WI38 (cell line): ENCODE results near the gene BLOC1S3.

Source experiments
- H3K4me3 ChIP-seq: 2 replicates; pipeline ENCODE4 v1.5.1; 2011; ENCODE audit warnings: low read depth, mild to moderate bottlenecking, control low read depth, low read length
- TF ChIP-seq, protein P1 (sequence below): IDR thresholded peaks from 2 replicates; pipeline ENCODE4 v1.5.1; 2012; ENCODE audit warnings: low read depth, mild to moderate bottlenecking, control low read depth, low read length

The BLOC1S3 gene, protein sequence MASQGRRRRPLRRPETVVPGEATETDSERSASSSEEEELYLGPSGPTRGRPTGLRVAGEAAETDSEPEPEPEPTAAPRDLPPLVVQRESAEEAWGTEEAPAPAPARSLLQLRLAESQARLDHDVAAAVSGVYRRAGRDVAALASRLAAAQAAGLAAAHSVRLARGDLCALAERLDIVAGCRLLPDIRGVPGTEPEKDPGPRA

DNA sequence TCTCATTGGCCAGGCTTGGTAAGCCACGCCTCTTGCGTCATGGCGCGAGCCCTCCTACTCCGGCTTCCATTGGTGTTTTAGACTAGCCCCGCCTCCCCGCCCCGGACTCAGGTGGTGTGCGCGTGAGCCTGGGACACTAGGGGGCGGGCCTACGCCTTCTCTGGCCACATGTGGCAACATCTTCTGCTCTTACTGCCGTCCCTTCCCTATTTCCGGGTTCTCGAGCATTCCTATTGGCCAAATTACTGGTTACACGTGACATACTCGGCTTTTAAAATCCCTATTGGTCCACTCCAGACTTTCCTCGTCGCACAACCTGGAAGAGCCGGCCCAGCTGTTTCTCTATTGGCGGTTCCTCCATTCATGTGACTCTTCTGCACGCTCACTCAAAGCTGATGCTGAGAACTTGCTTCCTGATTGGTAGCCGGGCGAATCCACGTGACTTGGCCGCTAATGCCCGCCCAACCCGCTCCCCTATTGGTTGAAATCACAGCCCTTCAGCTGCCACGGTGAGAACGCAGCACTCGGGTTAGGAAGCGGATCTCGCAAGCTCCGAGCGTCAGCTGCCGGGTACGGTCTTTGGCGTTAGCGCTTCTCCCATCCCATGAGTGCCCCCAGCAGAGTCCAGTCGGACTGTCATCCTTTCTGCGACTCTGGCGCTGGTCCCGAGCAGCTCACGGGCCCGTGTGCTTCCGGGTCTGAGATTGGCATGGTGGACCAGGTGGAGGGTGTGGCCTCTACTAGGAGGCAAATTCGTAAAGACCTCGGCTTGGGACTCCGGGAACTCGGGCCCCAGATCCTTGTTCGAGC lies at the start of gene BLOC1S3:
Gene BLOC1S3, plus strand, starts transcription at position 523 of the 810 bp plus-strand sequence. CDS start 513 bp downstream, outside the sequence.
- peak within 1 kb of the TSS; percentile 84 for H3K4me3 ChIP-seq
- TF ChIP-seq, protein P1, sequence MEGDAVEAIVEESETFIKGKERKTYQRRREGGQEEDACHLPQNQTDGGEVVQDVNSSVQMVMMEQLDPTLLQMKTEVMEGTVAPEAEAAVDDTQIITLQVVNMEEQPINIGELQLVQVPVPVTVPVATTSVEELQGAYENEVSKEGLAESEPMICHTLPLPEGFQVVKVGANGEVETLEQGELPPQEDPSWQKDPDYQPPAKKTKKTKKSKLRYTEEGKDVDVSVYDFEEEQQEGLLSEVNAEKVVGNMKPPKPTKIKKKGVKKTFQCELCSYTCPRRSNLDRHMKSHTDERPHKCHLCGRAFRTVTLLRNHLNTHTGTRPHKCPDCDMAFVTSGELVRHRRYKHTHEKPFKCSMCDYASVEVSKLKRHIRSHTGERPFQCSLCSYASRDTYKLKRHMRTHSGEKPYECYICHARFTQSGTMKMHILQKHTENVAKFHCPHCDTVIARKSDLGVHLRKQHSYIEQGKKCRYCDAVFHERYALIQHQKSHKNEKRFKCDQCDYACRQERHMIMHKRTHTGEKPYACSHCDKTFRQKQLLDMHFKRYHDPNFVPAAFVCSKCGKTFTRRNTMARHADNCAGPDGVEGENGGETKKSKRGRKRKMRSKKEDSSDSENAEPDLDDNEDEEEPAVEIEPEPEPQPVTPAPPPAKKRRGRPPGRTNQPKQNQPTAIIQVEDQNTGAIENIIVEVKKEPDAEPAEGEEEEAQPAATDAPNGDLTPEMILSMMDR, result no peak

DNA sequence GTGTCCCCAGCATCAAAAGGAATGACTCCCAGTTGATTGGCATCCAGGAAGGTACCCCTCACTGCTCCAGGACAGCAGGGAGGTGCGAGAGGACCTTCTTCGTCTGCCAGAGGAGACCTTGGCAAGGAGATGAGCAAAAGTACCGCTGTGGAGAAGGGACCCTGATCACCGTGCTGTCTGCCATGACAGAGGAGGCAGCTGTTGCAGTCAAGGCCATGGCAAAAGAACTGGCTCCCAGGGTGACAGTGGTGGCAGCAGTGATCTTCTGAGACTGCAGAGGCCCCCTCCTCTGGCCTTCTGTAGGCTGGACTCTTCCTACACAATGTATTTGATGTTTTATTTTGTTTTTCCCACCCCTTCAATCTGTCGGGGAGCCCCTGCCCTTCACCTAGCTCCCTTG lies 49.8 kb upstream of the BLOC1S3 start:
- TF ChIP-seq, protein P1, result no peak
- H3K4me3 ChIP-seq, result no peak overlapping the region

DNA sequence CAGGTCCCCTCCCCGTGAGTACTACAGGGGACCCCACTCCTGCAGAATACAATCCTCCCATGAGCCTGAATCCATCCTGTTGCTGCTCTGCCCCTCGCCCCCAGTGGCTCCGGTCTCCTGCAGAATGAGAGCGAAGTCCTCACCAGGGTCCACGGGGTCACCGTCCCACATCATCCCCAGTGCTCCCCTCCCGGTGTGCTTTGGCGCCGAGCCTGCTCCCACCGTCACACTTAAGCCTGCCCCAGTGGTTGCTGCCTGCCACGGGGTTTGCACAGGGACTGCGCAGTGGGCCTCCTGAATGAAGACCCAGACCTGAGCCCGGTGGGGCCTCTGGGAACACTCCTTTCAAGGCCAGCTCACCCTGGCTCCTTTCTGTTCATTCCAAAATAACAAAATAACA lies 48.3 kb upstream of the BLOC1S3 start:
- TF ChIP-seq, protein P1, result no peak
- H3K4me3 ChIP-seq, result no peak overlapping the region

DNA sequence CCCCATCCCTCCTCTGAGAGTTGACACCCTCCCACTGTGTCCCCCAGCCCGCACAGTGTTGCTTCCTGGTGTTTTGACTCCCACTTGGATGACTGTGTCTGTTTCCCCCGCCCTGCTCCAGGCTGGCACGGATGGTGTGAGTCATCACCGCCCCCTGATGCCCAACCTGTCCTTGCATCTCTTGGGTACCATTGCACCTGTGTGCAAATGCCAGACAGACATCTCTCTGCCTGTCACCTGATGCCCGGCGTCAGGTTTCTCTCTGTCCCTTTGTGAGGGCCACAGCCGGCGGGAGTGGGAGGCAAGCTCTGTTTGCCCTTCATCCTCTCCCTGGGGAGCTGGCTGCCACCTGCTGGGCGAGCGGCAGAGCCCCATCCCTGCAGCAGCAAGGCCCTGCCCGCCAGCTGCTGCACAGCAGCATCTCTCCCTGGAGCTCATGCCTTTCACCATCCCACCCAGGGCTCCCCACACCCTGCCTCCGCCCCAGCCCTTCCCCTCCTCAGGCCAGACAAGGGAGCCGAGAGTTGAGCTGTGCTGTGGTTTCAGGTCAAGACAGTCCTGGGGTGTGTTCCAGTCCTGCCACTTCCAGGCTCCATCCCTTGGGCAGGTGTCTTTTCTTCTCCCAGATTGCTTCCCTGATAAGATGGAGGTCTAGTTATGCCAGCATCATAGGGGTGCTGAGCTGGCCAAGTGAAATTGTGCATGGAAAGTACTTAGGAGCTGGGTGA lies 47.5 kb upstream of the BLOC1S3 start:
- TF ChIP-seq, protein P1, result 0 out of 2 replicates have a peak, but pooled peaks have one; percentile 4
- H3K4me3 ChIP-seq, result no peak overlapping the region

DNA sequence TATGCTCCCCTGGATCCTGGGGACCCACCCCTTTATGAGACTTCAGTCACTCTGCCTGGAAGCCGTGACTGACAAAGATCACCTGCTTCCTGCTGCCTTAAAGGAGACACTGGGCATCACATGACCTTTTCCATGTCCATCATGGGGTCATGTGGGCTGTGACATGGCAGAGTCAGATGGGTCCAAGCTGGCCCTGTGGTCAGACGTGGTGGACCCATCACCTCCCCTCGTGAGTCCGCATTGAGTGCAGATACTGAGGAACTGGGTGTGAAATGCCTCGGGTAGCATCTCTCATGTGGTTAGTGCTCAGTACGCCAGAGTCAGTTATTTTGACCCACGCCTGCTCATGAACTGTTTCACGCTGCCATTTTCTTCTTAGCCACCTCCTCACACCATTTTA lies 44.9 kb upstream of the BLOC1S3 start:
- TF ChIP-seq, protein P1, result no peak
- no peak overlapping the region for H3K4me3 ChIP-seq

DNA sequence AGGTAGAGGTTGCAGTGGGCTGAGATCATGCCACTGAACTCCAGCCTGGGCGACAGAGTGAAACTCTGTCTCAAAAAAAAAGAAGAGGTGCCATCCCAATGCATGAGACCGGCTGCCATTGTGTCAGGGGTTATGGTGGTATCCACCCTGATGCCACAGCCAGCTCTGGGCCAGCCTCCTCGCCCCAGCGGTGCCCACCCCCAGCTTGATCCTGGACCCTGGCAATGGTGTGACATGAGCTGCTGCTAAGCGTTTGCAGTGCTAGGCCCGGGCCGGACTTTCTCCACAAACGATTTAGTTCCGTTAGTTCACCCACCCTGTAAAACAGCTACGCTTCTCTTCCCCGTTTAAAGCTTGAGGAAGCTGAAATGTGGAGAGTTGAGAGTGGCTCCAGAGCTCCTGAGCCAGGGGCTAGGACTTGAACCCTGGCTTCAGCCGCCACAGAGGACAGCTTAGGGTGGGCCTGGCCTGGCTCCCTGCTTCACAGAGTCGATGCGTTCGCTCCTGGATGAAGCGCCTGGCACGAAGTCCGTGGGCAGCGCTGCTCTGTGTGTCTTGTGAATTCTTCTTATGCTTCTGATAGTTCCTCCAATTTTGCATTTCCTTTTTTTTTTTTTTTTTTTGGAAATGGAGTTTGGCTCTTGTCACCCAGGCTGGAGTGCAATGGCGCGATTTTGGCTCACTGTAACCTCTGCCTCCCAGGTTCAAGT lies 43.3 kb upstream of the BLOC1S3 start:
- TF ChIP-seq, protein P1, result no peak
- H3K4me3 ChIP-seq, result no peak overlapping the region
